ENCODE data around the gene ACY1. TPM values are rescaled to one million over a fixed set of nuclear protein-coding genes. Genes with fewer than 3 reads are reported as not detected.

Gene ACY1
- total and polyA plus RNA-seq, 2 donors (not counting 3 experiments of a cell fraction or from before 2014, with no cell fraction given): 13.4 to 32.9 TPM

GRCh38 chr3:52023101-52023770 lies 39.9 kb downstream of the ACY1 start:
- no TSS peak for BruUV-seq (replicated peaks)
- H3K9ac ChIP-seq (replicated peaks; ENCODE audit: extremely low read depth, insufficient read depth, low read length): no peak overlapping the region
- H3K9me3 ChIP-seq (replicated peaks; ENCODE audit: control insufficient read depth, insufficient read depth, low read length): no peaks in the 10 kb centered on the region
- no peaks in the 10 kb centered on the region for H3K36me3 ChIP-seq (ENCODE audit: control insufficient read depth in 2 of 2, extremely low read depth in 1 of 2, insufficient read depth in 2 of 2, low read length in 2 of 2)
- H3K4me3 ChIP-seq (replicated peaks in 1 of 3; ENCODE audit: insufficient read depth in 1 of 3, low read depth in 1 of 3, low read length in 3 of 3): no peak overlapping the region
- H2AFZ ChIP-seq (ENCODE audit: low read depth, low read length): peak overlapping the region; percentile 60
- ChIA-PET POLR2A (no interaction called here), CTCF (interaction anchor here (1.8 kb wide), 1 partner anchor 86 kb away, joined by 4 read pairs; no protein-coding TSS in a partner anchor)
- H3K27me3 ChIP-seq (ENCODE audit: control insufficient read depth in 2 of 2, insufficient read depth in 2 of 2, low read length in 2 of 2): no peaks in the 10 kb centered on the region
- no peaks in the 10 kb centered on the region for H4K20me1 ChIP-seq (replicated peaks; ENCODE audit: control insufficient read depth, extremely low read depth, insufficient read depth, low read length)
- H3K4me1 ChIP-seq (ENCODE audit: control insufficient read depth, extremely low read depth, insufficient read depth, low read length): peaks cover 3% of the 10 kb centered on the region
- dilution Hi-C loops (cut with MboI; ENCODE audit: extremely low pct_ligation_motif_present, low sequenced_read_pairs): no loop called here
- intact Hi-C loops (cut with micrococcal nuclease): no loop called here
- DNase-seq (ENCODE audit: low read depth, low spot score) (no peak), FAIRE-seq (no peak)
- no peak overlapping the region for H3K27ac ChIP-seq (ENCODE audit: insufficient read depth, low read depth, low read length)
- H3K79me2 ChIP-seq (ENCODE audit: control insufficient read depth, insufficient read depth, low read length): no peaks in the 10 kb centered on the region
- TF ChIP-seq POLR2A (IDR thresholded peaks at IDR 0.05; ENCODE audit: low read depth, low read length) (no peak), CTCF (IDR thresholded peaks at IDR 0.05; ENCODE audit: extremely low read depth in 1 of 2, insufficient read depth in 1 of 2, low read depth in 1 of 2, low read length in 2 of 2) (no peak), JUN (IDR thresholded peaks at IDR 0.05; ENCODE audit: borderline replicate concordance, insufficient read depth, insufficient read length, low read depth) (no peak), MYC (IDR thresholded peaks at IDR 0.05; ENCODE audit: low read depth, low read length) (no peak), POLR2AphosphoS5 (IDR thresholded peaks at IDR 0.05; ENCODE audit: insufficient read depth, low read depth, low read length) (no peak), EZH2 (IDR thresholded peaks at IDR 0.05; ENCODE audit: borderline replicate concordance, low read depth, low read length, severe bottlenecking) (no peak), FOS (IDR thresholded peaks at IDR 0.05; ENCODE audit: borderline replicate concordance, insufficient read depth, low read length) (no peak), GATA2 (IDR thresholded peaks at IDR 0.05; ENCODE audit: insufficient read depth, insufficient read length, low read depth, low read length) (no peak)
- TF ChIP-seq, protein P1, sequence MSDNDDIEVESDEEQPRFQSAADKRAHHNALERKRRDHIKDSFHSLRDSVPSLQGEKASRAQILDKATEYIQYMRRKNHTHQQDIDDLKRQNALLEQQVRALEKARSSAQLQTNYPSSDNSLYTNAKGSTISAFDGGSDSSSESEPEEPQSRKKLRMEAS (IDR thresholded peaks at IDR 0.05; ENCODE audit: insufficient read depth, insufficient read length): no peak
- no peaks in the 10 kb centered on the region for H3K9me1 ChIP-seq (replicated peaks; ENCODE audit: control insufficient read depth, extremely low read depth, insufficient read depth, low read length)
- no peak overlapping the region for H3K4me2 ChIP-seq (ENCODE audit: insufficient read depth, low read length)

All from endothelial cell of umbilical vein (primary cell).